IPS-18c (cell line): ENCODE measurements around the gene PCDH9.

Experiments
- H3K4me3 ChIP-seq: 2 replicates; pipeline ENCODE4 v1.7.0; 2013; ENCODE audit warnings: low read depth, mild to moderate bottlenecking, low read length, moderate library complexity; ENCODE audit not compliant: insufficient read depth
- H3K9me3 ChIP-seq: one replicate; pipeline ENCODE4 v1.6.1; 2013; ENCODE audit warnings: mild to moderate bottlenecking, low read length, moderate library complexity; ENCODE audit not compliant: control insufficient read depth, insufficient read depth

The PCDH9 gene

DNA sequence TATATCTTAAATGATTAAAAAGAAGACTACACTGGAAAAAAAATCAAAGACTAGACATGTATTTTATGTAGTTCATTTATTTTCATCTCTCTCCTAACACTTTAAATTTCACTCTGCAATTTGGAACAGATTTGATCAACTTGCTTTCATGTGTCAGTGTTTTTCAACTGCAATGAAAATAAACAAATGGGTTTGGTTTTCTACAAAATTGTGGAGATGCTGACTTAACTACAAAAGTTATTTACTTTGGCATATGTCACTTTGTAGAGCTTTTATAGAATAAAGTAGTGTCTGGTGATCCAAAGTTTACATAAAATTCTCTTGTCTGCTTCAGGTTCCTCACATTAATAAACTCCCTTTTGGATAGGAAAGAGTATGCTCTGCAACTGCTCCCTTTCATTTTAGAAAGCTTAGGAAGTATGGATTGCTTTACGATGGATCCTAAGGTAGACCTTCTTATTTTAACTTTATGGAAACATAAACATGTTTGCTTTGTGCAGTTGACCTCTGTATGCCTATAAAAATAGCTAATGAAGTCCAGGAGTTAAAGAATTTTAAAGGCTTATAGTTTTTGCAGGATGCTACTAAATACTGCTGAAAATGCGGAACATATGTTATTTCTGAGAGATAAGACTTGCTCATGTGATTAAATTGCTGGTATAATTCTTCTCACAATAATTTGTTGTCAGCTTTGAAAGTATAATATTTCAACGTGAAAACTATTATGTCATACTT is 815.9 kb downstream of the PCDH9 start:
- Histone ChIP-seq H3K9me3 (no peaks in the 10 kb centered on the region), H3K4me3 (no peak overlapping the region)

- no peak overlapping the region for H3K4me3 ChIP-seq
- no peaks in the 10 kb centered on the region for H3K9me3 ChIP-seq
Observed at GRCh38 chr13:66410314-66410713, 819.8 kb downstream of the PCDH9 start.

DNA sequence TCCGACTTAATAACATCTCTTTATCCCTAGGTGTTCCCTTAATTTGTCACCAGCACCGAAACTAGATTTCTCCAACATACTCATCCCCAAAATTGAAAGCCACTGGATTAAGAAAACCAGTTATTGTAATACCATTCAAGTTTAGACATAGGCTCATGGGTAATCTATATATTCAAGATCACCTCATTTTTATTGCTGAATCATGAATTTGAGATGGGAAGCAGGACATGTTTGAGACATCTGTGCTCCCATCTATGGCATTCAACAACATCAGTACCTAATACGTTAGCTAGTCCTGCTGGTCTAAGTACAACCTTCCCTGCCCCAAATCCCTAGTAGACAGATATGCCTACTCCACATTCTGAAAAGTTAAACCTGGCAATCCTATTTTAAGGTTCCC is 820.6 kb downstream of the PCDH9 start:
- H3K9me3 ChIP-seq = no peaks in the 10 kb centered on the region
- no peak overlapping the region for H3K4me3 ChIP-seq

GRCh38 chr13:66407128-66407527 is 823.0 kb downstream of the PCDH9 start:
- Histone ChIP-seq H3K9me3 (no peaks in the 10 kb centered on the region), H3K4me3 (no peak overlapping the region)

GRCh38 chr13:66405908-66406802 is 824.0 kb downstream of the PCDH9 start:
- Histone ChIP-seq H3K4me3 (no peak overlapping the region), H3K9me3 (no peaks in the 10 kb centered on the region)

DNA sequence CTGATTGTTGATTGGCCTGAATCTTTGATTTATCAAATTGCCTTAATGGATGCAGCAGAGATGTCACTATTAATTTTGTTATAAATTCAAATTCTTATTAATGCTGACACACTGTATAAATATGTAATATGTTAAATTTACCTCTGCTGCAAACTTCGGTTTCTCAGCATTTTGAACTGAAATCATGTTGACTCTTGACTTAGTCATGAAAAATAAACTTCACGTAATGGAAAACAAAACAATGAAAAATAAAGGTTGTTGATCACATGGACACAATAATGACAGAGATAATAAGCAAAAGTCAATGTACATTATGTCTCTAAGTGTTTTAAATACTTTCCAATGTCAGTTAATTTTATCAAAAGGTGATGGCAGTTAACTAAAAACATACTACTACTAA is 827.6 kb downstream of the PCDH9 start:
- Histone ChIP-seq H3K4me3 (no peak overlapping the region), H3K9me3 (no peaks in the 10 kb centered on the region)

- no peak overlapping the region for H3K4me3 ChIP-seq
- H3K9me3 ChIP-seq = no peaks in the 10 kb centered on the region
Observed at GRCh38 chr13:66402066-66402465, 828.1 kb downstream of the PCDH9 start.

- Histone ChIP-seq H3K4me3 (no peak overlapping the region), H3K9me3 (no peaks in the 10 kb centered on the region)
Observed at GRCh38 chr13:66400292-66400691, 829.8 kb downstream of the PCDH9 start.

- H3K4me3 ChIP-seq = no peak overlapping the region
Observed at GRCh38 chr13:66399873-66400272, 830.3 kb downstream of the PCDH9 start.

GRCh38 chr13:66397133-66397532 is 833.0 kb downstream of the PCDH9 start:
- Histone ChIP-seq H3K9me3 (no peaks in the 10 kb centered on the region), H3K4me3 (no peak overlapping the region)

More at GRCh38 chr13:66399873-66400272, 830.3 kb downstream of the PCDH9 start:
- H3K9me3 ChIP-seq = no peaks in the 10 kb centered on the region

GRCh38 chr13:66391322-66391721 is 838.8 kb downstream of the PCDH9 start:
- no peak overlapping the region for H3K4me3 ChIP-seq
- H3K9me3 ChIP-seq = no peaks in the 10 kb centered on the region

- Histone ChIP-seq H3K4me3 (no peak overlapping the region), H3K9me3 (no peaks in the 10 kb centered on the region)
Observed at GRCh38 chr13:66378894-66379293, 851.2 kb downstream of the PCDH9 start.

DNA sequence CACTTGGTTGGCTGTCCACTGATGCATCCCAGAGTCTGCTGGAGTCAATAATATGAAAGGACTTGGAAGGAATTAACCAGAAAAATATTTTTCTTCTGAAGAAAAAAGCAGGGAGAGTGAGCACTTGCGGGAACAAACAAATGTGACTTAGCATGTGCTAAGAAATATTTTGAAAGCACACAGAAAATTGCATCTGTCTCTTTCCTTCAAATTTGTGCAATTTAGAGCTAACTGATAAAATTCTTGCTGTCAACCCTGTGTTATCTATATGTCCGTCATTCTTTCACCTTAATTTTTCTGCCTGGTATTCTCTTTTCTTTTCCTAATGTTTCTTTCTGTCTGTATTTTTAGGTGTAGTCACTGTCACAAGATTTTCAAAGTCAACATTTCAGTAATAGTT is 852.6 kb downstream of the PCDH9 start:
- H3K9me3 ChIP-seq = no peaks in the 10 kb centered on the region
- no peak overlapping the region for H3K4me3 ChIP-seq

DNA sequence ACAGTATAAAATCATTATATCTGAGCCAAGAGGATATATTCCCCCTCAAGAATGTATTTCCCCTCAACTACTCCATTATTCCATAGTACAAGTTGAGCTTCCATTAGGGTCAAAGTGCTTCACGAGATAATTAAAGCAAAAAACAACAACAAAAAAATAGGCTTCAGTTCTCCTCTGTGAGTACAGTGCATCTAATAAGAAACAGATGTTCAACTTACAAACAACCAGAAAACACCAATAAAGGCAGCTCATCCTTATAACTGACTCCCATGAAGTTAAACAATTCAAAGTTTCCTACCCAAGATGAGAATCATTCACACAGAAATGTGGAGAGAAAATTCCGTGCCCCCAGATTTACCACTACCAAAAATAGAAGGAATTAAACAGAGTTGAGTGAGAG is 854.4 kb downstream of the PCDH9 start:
- H3K4me3 ChIP-seq = no peak overlapping the region
- H3K9me3 ChIP-seq = no peaks in the 10 kb centered on the region

GRCh38 chr13:66369666-66370065 is 860.5 kb downstream of the PCDH9 start:
- no peak overlapping the region for H3K4me3 ChIP-seq
- H3K9me3 ChIP-seq = no peaks in the 10 kb centered on the region

DNA sequence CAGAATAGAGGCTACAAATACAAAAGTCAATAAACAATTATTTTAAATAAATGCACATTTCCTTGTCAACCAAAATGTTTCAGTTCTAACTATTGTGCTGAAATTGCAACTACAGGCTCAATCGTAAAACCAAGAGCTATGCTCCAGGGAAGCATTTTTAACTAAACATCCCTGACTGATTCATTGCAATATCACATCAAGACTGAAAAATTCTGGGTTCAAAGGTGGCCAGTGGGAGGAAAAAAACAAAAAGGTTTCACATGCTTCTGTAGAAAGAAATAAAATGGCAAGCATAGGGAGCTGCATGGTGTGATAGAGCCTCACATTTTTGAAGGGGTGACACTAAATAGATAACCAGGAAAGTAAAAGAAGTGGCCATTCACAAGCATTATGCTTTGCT is 862.8 kb downstream of the PCDH9 start:
- H3K4me3 ChIP-seq = no peak overlapping the region
- no peaks in the 10 kb centered on the region for H3K9me3 ChIP-seq

- Histone ChIP-seq H3K4me3 (no peak overlapping the region), H3K9me3 (no peaks in the 10 kb centered on the region)
Observed at GRCh38 chr13:66365101-66365500, 865.0 kb downstream of the PCDH9 start.

DNA sequence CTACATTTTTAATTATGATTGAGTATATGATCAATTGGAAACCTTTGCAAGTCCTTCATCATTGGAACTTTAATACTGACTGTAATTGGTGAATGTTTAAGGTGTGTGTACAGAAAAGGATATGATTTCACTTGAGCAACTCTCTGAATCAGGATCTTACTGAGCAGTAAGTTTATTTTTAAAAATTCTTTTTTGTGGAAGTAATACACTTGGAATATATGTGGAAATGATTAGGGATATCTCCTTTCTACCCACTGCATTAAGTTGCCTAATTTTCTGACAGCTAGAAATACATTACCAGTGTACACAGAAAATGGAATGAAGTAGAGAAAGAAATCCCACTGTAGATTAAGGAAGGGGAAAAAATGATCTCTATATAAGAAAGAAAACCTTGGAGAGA is 865.8 kb downstream of the PCDH9 start:
- Histone ChIP-seq H3K9me3 (no peaks in the 10 kb centered on the region), H3K4me3 (no peak overlapping the region)
